NCI-H82 treated with DMSO at 0.1 percent for 48 hours (cell line): ENCODE results near the gene CHST9.

Experiments used
- DNase-seq: peaks from one replicate; lab custom pipeline; 2025; ENCODE audit not compliant: unreplicated experiment; lab: John Stamatoyannopoulos, UW

The CHST9 gene

DNA sequence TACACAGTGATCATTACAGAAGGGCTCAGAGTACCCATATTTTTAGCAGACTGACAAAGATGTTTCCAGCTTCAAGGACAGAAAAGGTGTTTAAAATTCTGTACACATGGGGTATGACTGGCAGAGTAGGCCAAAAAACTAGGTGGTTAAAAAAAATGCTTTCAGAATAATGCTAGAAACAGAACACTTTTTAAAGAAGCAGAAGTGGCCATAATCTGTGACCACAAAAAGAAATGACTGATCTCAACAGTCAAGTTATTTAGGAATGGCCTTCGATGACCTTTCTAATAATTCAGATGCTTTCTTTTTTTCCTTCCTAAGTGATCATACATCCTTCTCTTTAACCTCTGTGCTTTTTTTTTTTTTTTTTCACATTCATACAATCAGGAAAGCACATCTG is 315.5 kb downstream of the CHST9 start:
- DNase-seq, result no peak

DNA sequence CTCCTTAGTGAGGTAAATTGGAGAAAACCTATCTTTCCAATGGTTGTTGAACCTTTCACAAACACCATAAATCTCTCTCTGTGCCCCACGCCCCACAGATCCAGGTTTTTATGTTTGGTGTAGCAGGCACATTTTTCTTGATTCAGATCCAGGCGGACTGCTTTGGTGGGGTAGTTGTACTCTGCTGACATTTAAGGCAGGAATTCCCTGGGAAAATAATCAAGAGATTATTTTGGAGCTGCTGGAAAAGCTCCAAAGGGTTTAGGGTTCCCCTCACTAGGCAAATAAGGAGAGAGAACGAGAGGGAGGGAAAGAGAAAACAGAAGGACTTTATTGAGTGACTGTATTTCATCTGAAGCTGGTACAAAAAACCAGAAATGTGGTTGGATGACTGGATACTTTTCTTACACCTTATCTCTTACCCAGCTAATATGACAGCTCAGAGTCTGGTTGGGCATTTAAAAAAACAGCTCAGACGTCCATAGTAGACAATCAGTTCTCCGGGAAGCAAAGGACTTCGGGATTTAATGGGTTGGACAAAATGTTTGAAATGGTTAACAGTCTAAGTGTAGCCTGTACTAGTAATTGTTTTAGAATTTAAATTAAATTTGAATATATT is 316.0 kb downstream of the CHST9 start:
- no peak for DNase-seq

DNA sequence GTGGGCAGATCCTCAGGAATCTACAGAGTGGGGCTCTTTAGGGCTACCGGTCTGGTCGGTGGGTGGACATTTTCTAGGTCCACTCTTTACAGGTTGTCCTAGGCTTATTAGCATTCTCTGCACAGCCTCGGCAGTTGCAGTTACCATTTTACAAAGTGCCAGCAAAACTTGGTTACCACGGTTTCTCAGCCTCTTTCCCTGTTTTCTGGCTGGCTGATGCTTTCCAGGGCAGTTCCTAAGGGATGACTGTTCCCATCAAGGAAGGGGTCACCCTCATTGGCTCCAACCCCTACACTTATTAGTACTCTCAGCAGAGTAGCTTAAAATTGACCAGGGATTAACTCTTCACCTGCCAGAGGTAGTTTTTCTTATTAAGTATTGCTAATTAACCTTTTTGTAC is 317.6 kb downstream of the CHST9 start:
- no peak for DNase-seq

DNA sequence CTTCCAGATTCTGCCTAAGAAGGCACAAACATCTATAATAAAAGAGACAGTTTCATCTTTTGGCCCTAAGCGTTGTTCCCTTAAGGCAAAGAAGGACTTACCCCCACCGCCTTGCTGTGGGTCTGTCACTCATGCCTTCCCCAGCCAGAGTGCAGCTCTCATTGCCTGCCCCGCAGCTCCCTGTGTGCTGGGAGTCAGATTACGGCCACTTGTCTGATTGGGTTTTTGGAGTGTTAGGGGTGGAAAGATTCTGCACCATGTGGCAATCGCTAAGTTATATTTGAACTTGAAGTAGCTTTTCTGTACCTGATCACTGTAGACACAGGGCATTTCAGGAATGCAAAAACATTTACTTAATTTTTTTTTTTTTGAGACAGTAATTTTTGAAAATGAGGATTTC is 319.6 kb downstream of the CHST9 start, which contains the start of gene AQP4:
AQP4 (minus strand) TSS at position 151 of the 400 bp plus-strand sequence; CDS start at position 133, 18 bp downstream.
- no peak for DNase-seq

DNA sequence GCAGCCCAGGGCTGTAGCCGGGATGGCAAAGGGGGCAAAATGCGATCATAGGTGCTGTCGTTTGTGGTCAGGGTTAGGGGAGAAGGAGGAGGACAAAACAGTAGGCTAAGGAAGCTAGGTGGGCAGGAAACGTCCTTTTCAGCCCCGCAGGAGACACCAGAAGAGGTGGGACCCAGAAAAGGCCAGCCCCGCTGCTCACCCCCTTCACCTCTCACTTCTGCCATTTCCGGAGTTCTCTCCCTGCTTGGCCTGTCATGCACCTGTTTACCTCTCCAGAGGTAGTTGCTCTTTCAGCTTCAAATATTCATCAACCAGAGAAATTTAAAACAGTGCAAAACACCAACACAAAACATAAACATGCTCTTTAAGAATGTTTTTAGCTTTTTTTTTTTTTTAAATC is 320.4 kb downstream of the CHST9 start:
- no peak for DNase-seq

DNA sequence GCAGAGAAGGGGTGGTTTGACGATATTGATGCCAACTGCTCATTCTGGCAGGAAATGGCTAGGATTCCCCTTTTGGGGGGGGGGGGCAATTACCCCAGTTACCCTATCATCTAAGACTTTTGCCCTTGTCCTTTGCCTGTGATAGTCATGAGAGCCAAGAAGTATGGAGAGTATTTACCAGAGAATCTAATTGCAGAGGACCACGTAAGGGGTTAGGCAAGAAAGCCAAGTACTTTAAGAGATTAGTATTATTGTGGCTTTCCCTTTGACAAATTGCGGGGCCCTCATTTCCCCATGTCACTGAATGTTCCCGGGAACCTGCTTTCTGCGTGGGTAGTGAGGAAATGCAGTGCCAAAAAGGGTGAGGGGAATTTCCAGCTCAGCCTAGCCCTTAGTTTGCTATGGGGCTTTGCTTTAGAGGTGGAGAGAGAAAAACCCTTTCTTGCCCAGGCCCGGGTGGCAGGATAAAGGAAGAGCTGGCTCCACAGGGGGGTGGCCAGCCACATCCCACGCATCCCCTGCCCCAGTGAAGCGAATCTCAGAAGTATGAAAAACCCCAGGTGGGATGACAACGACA is 321.1 kb downstream of the CHST9 start:
- DNase-seq, result no peak

DNA sequence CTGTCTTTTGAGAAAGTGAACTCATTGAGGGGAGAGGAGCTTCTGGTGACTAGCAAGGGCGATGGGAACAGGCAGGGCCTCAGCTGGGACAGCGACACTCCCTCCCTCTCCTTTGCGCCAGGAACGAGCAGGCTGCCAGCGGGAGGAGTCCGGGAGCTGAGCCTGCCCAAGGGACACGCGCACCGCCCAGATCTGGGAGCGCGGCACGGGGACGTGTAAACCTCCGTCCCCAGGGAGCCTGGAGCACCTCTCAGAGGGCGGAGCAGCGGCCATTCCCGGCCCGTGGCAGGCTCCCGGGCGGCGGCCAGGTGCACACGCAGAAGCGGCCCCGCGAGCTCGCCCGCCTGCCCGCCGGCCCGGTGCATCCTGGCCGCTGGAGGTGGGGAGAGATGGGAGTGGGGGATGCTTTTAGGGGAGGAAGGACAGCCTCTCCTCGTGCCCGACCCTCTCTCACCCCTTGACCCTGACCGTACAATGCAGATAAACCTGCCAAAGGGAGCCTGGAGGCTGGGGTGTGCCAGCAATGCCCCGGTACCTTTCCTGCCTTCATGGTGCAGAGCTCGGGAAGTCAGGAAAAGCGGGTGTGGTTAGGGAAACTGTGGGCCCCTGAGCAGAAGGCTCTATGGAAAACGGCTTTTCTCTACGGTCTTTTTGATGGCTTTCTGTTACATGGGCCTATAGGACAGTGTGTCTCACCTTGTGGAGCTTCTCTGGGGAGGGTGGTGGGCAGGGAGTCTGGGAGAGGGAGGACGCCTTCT is 321.8 kb downstream of the CHST9 start:
- peak; percentile 20 for DNase-seq

DNA sequence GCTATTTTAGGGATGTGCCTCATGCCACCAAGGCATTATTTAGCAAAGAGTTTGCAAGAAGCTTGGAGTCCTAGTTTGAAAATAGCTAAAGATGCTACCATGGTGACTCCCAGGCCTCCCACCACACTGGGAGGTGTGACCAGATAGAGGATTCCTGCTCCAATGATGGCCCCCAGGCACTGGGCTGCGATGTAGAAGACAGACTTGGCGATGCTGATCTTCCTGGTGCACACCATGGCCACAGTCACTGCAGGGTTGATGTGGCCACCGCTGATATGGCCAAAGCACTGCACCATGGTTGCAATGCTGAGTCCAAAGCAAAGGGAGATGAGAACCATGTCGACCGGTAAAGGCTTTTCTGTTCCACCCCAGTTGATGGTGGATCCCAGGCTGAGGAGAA is 323.0 kb downstream of the CHST9 start:
- DNase-seq, result no peak
